GM18526 (cell line): ENCODE results near the gene COL17A1.

Source experiments
- POLR2A ChIP-seq: IDR thresholded peaks from 3 replicates; pipeline ENCODE4 v1.6.1; 2011; ENCODE audit not compliant: insufficient read length; ENCODE audit errors: extremely low read depth

COL17A1 gene

GRCh38 chr10:104076743-104077160 is 8.9 kb downstream of the COL17A1 start:
- no peak for TF ChIP-seq POLR2A

GRCh38 chr10:104074505-104074904 is 11.2 kb downstream of the COL17A1 start:
- no peak for TF ChIP-seq POLR2A

- no peak for TF ChIP-seq POLR2A
Observed at GRCh38 chr10:104072786-104073185, 12.9 kb downstream of the COL17A1 start.

- TF ChIP-seq POLR2A: no peak
Observed at GRCh38 chr10:104069613-104070012, 16.1 kb downstream of the COL17A1 start.

- no peak for TF ChIP-seq POLR2A
Observed at GRCh38 chr10:104067525-104067924, 18.2 kb downstream of the COL17A1 start.

GRCh38 chr10:104066945-104067344 is 18.7 kb downstream of the COL17A1 start:
- TF ChIP-seq POLR2A: no peak

GRCh38 chr10:104065748-104066147 is 19.9 kb downstream of the COL17A1 start:
- TF ChIP-seq POLR2A: no peak

- no peak for TF ChIP-seq POLR2A
Observed at GRCh38 chr10:104061196-104061595, 24.5 kb downstream of the COL17A1 start.

GRCh38 chr10:104059364-104059763 is 26.3 kb downstream of the COL17A1 start:
- no peak for TF ChIP-seq POLR2A

GRCh38 chr10:104057717-104058116 is 28.0 kb downstream of the COL17A1 start:
- no peak for TF ChIP-seq POLR2A

GRCh38 chr10:104056619-104057273 is 28.9 kb downstream of the COL17A1 start:
- TF ChIP-seq POLR2A: no peak

GRCh38 chr10:104054430-104054829 is 31.2 kb downstream of the COL17A1 start:
- no peak for TF ChIP-seq POLR2A

GRCh38 chr10:104053201-104053600 is 32.5 kb downstream of the COL17A1 start:
- no peak for TF ChIP-seq POLR2A

GRCh38 chr10:104052431-104052830 is 33.2 kb downstream of the COL17A1 start:
- TF ChIP-seq POLR2A: no peak

- TF ChIP-seq POLR2A: no peak
Observed at GRCh38 chr10:104049504-104050250, 36.0 kb downstream of the COL17A1 start.

GRCh38 chr10:104046651-104047050 is 39.0 kb downstream of the COL17A1 start:
- no peak for TF ChIP-seq POLR2A
